H9 (cell line): ENCODE data around the gene NEURL1. TPM values are rescaled to one million over a fixed set of nuclear protein-coding genes. Genes with fewer than 3 reads are reported as not detected.

ENCODE experiments used
- DNase-seq: peaks from one replicate; pipeline ENCODE4 v3.0.0-alpha.2; 2017
- H2AFZ ChIP-seq: one replicate; pipeline ENCODE4 v1.6.1; 2013; ENCODE audit warnings: mild to moderate bottlenecking, low read length, control low read depth, moderate library complexity
- H2AK5ac ChIP-seq: 2 replicates; pipeline ENCODE4 v1.6.1; 2013; ENCODE audit warnings: low read length, control low read depth, mixed read lengths; ENCODE audit not compliant: insufficient read length
- H2BK120ac ChIP-seq: one replicate; pipeline ENCODE4 v1.6.1; 2013; ENCODE audit warnings: low read depth, mild to moderate bottlenecking, low read length, control low read depth, inconsistent platforms; ENCODE audit not compliant: poor library complexity, severe bottlenecking
- H2BK12ac ChIP-seq: 2 replicates; pipeline ENCODE4 v1.6.1; 2013; ENCODE audit warnings: low read length, control low read depth, mixed read lengths, low read depth; ENCODE audit not compliant: insufficient read length
- H2BK15ac ChIP-seq: 2 replicates; pipeline ENCODE4 v1.6.1; 2013; ENCODE audit warnings: low read depth, low read length, control low read depth
- H2BK20ac ChIP-seq: one replicate; pipeline ENCODE4 v1.6.1; 2013; ENCODE audit warnings: low read depth, mild to moderate bottlenecking, low read length, control low read depth, inconsistent platforms; ENCODE audit not compliant: poor library complexity, severe bottlenecking
- H2BK5ac ChIP-seq: 2 replicates; pipeline ENCODE4 v1.6.1; 2013; ENCODE audit warnings: low read length, control low read depth, mixed read lengths; ENCODE audit not compliant: insufficient read length
- H3K14ac ChIP-seq: 2 replicates; pipeline ENCODE4 v1.6.1; 2013; ENCODE audit warnings: low read length, control low read depth; ENCODE audit not compliant: insufficient read depth
- H3K18ac ChIP-seq: 2 replicates; pipeline ENCODE4 v1.6.1; 2013; ENCODE audit warnings: low read depth, mild to moderate bottlenecking, mixed read lengths, low read length, control low read depth; ENCODE audit not compliant: insufficient read length
- H3K23ac ChIP-seq: 2 replicates; pipeline ENCODE4 v1.6.1; 2013; ENCODE audit warnings: low read length, control low read depth, mixed read lengths, low read depth; ENCODE audit not compliant: insufficient read length
- H3K23me2 ChIP-seq: 2 replicates; pipeline ENCODE4 v1.6.1; 2013; ENCODE audit warnings: low read depth, mild to moderate bottlenecking, mixed read lengths, low read length, control low read depth; ENCODE audit not compliant: insufficient read length, poor library complexity, severe bottlenecking
- H3K27ac ChIP-seq: 2 replicates; pipeline ENCODE4 v1.5.1; 2013; ENCODE audit warnings: low read length, control low read depth, mixed read lengths, low read depth; ENCODE audit not compliant: insufficient read length
- H3K27me3 ChIP-seq: 2 replicates; pipeline ENCODE4 v1.6.1; 2013; ENCODE audit warnings: low read length, control low read depth, inconsistent platforms; ENCODE audit not compliant: insufficient read depth
- H3K4ac ChIP-seq: 2 replicates; pipeline ENCODE4 v1.6.1; 2013; ENCODE audit warnings: low read depth, mild to moderate bottlenecking, control low read depth, inconsistent platforms, low read length, moderate library complexity
- H3K4me1 ChIP-seq: 2 replicates; pipeline ENCODE4 v1.6.1; 2013; ENCODE audit warnings: low read length, control low read depth, inconsistent platforms; ENCODE audit not compliant: insufficient read depth
- H3K4me2 ChIP-seq: 2 replicates; pipeline ENCODE4 v1.6.1; 2013; ENCODE audit warnings: low read length, control low read depth, mixed read lengths; ENCODE audit not compliant: insufficient read length, insufficient read depth
- H3K56ac ChIP-seq: 2 replicates; pipeline ENCODE4 v1.6.1; 2013; ENCODE audit warnings: low read depth, mild to moderate bottlenecking, mixed read lengths, low read length, control low read depth; ENCODE audit not compliant: insufficient read length
- H3K79me1 ChIP-seq: 2 replicates; pipeline ENCODE4 v1.6.1; 2013; ENCODE audit warnings: low read depth, mild to moderate bottlenecking, moderate library complexity, low read length, control low read depth, inconsistent platforms; ENCODE audit not compliant: insufficient read depth, poor library complexity, severe bottlenecking
- H3K79me2 ChIP-seq: 2 replicates; pipeline ENCODE4 v1.6.1; 2013; ENCODE audit warnings: low read length, control low read depth, inconsistent platforms; ENCODE audit not compliant: insufficient read depth
- H3K9ac ChIP-seq: 2 replicates; pipeline ENCODE4 v1.6.1; 2013; ENCODE audit warnings: low read length, control low read depth, mixed read lengths; ENCODE audit not compliant: insufficient read length; ENCODE audit errors: extremely low read depth
- H3K9me3 ChIP-seq: one replicate; pipeline ENCODE4 v1.6.1; 2013; ENCODE audit warnings: low read depth, low read length, inconsistent platforms; ENCODE audit not compliant: control insufficient read depth
- H3T11ph ChIP-seq: one replicate; pipeline ENCODE4 v1.6.1; 2013; ENCODE audit warnings: mild to moderate bottlenecking, low read length, control low read depth, inconsistent platforms
- H4K20me1 ChIP-seq: one replicate; pipeline ENCODE4 v1.6.1; 2013; ENCODE audit not compliant: control insufficient read depth, insufficient read length, insufficient read depth
- H4K5ac ChIP-seq: 2 replicates; pipeline ENCODE4 v1.6.1; 2013; ENCODE audit warnings: low read depth, mild to moderate bottlenecking, mixed read lengths, low read length, control low read depth; ENCODE audit not compliant: insufficient read length
- H4K8ac ChIP-seq: replicated peaks from 2 replicates; pipeline ENCODE4 v1.6.1; 2013; ENCODE audit warnings: low read length, control low read depth, mixed read lengths, low read depth; ENCODE audit not compliant: insufficient read length
- H4K91ac ChIP-seq: 2 replicates; pipeline ENCODE4 v1.6.1; 2013; ENCODE audit warnings: low read depth, mild to moderate bottlenecking, moderate library complexity, mixed read lengths, low read length, control low read depth; ENCODE audit not compliant: insufficient read length
- H3K27ac Mint-ChIP-seq, 3 experiments: 2 replicates in 2 of 3; 3 replicates in 1 of 3; pipeline ENCODE4 v1.8.0; 2020 to 2021; ENCODE audit warnings: mixed read lengths in 3 of 3, mild to moderate bottlenecking in 1 of 3, moderate library complexity in 1 of 3
- H3K27me3 Mint-ChIP-seq: 2 replicates; pipeline ENCODE4 v1.8.0; 2021; ENCODE audit warnings: low read depth, mild to moderate bottlenecking, moderate library complexity, mixed read lengths
- H3K36me3 Mint-ChIP-seq, 3 experiments: 2 replicates in 2 of 3; 3 replicates in 1 of 3; pipeline ENCODE4 v1.8.0; 2020 to 2021; ENCODE audit warnings: low read depth in 3 of 3, mixed read lengths in 3 of 3; ENCODE audit not compliant: insufficient read depth in 1 of 3
- H3K4me1 Mint-ChIP-seq, 2 experiments: 2 replicates each; pipeline ENCODE4 v1.8.0; 2020; ENCODE audit warnings: mixed read lengths in 2 of 2
- H3K4me3 Mint-ChIP-seq, 2 experiments: 2 replicates in 1 of 2; 3 replicates in 1 of 2; pipeline ENCODE4 v1.8.0; 2020 to 2021; ENCODE audit warnings: mild to moderate bottlenecking in 2 of 2, mixed read lengths in 2 of 2, moderate library complexity in 1 of 2
- H3K9me3 Mint-ChIP-seq, 2 experiments: 2 replicates in 1 of 2; 3 replicates in 1 of 2; pipeline ENCODE4 v1.8.0; 2020; ENCODE audit warnings: mild to moderate bottlenecking in 2 of 2, mixed read lengths in 2 of 2, moderate library complexity in 1 of 2
- WGBS: extraction: QIAGEN DNeasy Blood & Tissue Kit; methylation state at CpG from one replicate; pipeline ENCODE4 v1.1.7; 2013; ENCODE audit warnings: missing lambda C conversion rate, low lambda C conversion rate, mixed read lengths; ENCODE audit not compliant: insufficient read length; ENCODE audit errors: extremely low coverage; 5-methylcytosine and 5-hydroxymethylcytosine counted together
- total RNA-seq: library from RNA; stranded (reverse); gene quantifications from 2 replicates; pipeline ENCODE4 v1.2.1, GENCODE V29; 2021
- TF ChIP-seq, protein P1 (sequence below): fragments of 200-600 bp; sonication (generic); conservative IDR thresholded peaks from 3 replicates; pipeline ENCODE4 v1.8.0; 2021; ENCODE audit warnings: antibody characterized with exemption, mild to moderate bottlenecking

Gene NEURL1
- total RNA-seq, 1 experiment from 2014 or later: 1.2 TPM

DNA sequence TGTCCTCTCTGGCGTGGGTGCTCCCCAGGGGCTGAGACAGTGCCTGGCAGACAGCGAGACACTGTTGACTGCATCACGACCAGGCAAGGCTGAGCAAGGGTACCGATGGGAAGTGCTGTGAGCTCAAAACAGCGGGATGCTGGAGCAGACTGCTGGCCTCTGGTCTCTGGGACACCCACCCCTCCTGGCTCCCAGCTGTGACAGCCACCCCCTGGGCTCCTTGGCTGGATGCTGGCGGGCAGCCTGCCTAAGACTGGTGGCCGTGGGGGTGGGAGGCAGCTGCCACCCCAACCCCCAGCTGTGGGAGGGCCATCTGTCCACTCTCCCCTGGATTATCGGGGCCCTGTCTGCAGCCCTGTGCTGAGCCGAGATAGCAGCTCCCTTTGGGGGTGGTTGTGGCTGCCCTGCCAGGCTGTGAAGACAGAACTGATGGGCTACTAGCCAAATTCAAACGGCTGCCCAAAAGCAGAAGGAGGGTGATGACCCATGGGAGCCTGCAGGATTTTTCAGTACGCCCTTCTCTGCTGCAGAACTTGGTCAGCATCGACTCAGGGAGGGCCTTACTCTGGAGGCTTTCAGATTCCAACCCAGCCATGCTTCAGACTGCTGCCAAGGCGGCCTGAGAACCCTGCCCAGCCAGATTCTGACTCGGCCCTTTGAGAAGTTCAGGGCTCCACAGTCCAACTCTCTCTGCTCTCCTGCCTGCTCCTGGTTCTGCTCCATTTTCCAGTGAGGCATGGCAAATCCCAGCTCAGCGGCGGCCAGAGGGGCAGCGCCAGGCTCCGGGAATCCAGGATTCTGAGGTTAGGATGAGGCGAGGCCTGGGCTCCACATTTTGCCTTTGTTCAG is 125.3 kb downstream of the NEURL1 start:
- Histone ChIP-seq H2AK5ac (no peak overlapping the region), H3K23me2 (no peaks in the 10 kb centered on the region), H3K4ac (no peak overlapping the region), H3K79me2 (no peaks in the 10 kb centered on the region), H3K79me1 (no peaks in the 10 kb centered on the region), H3T11ph (no peak overlapping the region), H2BK15ac (no peak overlapping the region), H3K18ac (no peak overlapping the region), H2BK12ac (no peak overlapping the region), H3K9me3 (no peaks in the 10 kb centered on the region), H3K23ac (no peak overlapping the region), H3K4me1 (peaks cover 2% of the 10 kb centered on the region; the same call in 1 of the 2 replicates), H4K91ac (no peak overlapping the region), H2BK20ac (no peak overlapping the region), H2AFZ (no peak overlapping the region), H3K4me2 (no peak overlapping the region), H3K27me3 (no peaks in the 10 kb centered on the region), H3K56ac (no peak overlapping the region), H3K14ac (no peak overlapping the region; the same call in 1 of the 2 replicates), H3K9ac (no peak overlapping the region), H2BK120ac (no peak overlapping the region), H4K20me1 (no peaks in the 10 kb centered on the region), H2BK5ac (no peak overlapping the region), H3K27ac (no peak overlapping the region), H4K5ac (no peak overlapping the region), H4K8ac (no peak overlapping the region)
- no peaks in the 10 kb centered on the region for H3K9me3 Mint-ChIP-seq
- H3K36me3 Mint-ChIP-seq: peaks cover 0 to 4% (median 2%) of the 10 kb centered on the region in 3 experiments; a peak in 2 of 7 replicates
- H3K27me3 Mint-ChIP-seq: no peaks in the 10 kb centered on the region
- H3K27ac Mint-ChIP-seq: peak overlapping the region in 1 of 3 experiments; percentile 49; a peak in 2 of 7 replicates
- H3K4me3 Mint-ChIP-seq: no peak overlapping the region
- TF ChIP-seq, protein P1, sequence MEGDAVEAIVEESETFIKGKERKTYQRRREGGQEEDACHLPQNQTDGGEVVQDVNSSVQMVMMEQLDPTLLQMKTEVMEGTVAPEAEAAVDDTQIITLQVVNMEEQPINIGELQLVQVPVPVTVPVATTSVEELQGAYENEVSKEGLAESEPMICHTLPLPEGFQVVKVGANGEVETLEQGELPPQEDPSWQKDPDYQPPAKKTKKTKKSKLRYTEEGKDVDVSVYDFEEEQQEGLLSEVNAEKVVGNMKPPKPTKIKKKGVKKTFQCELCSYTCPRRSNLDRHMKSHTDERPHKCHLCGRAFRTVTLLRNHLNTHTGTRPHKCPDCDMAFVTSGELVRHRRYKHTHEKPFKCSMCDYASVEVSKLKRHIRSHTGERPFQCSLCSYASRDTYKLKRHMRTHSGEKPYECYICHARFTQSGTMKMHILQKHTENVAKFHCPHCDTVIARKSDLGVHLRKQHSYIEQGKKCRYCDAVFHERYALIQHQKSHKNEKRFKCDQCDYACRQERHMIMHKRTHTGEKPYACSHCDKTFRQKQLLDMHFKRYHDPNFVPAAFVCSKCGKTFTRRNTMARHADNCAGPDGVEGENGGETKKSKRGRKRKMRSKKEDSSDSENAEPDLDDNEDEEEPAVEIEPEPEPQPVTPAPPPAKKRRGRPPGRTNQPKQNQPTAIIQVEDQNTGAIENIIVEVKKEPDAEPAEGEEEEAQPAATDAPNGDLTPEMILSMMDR: no peak
- WGBS: no CpG with 5 or more reads among the region's 19 CpGs
- H3K4me1 Mint-ChIP-seq: peaks cover 14 to 17% of the 10 kb centered on the region in 2 experiments
- no peak for DNase-seq
